VCaP (cell line): ENCODE measurements around the gene TANGO2.

Experiments used
- H3K27ac ChIP-seq: fragments of 450-650 bp; 2 replicates; pipeline ENCODE4 v1.5.1; 2017
- TF ChIP-seq, protein P1 (sequence below): fragments of 450-650 bp; conservative IDR thresholded peaks from 2 replicates; pipeline ENCODE4 v1.5.1; 2017; ENCODE audit warnings: mild to moderate bottlenecking, moderate library complexity

The TANGO2 gene

DNA sequence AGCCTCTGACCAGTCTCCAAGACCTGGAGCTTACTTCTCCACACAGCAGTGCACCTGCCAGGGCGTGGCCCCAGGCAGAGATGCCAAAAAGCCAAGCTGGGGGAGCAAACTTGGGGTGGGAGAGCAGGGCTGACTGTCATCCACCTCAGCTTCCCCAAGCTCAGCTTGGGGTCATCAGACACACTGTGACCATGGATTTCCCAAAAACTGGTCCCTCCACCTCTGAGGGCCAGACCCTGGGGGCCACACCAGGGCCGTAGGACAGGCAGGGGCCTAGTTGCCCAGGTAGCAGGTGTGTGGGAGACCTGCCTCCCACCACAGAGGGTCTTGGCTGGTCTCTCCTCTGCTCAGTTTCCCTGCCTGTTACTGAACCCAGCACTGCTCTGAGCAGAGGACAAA, 34.9 kb upstream of the TANGO2 start:
- TF ChIP-seq, protein P1, sequence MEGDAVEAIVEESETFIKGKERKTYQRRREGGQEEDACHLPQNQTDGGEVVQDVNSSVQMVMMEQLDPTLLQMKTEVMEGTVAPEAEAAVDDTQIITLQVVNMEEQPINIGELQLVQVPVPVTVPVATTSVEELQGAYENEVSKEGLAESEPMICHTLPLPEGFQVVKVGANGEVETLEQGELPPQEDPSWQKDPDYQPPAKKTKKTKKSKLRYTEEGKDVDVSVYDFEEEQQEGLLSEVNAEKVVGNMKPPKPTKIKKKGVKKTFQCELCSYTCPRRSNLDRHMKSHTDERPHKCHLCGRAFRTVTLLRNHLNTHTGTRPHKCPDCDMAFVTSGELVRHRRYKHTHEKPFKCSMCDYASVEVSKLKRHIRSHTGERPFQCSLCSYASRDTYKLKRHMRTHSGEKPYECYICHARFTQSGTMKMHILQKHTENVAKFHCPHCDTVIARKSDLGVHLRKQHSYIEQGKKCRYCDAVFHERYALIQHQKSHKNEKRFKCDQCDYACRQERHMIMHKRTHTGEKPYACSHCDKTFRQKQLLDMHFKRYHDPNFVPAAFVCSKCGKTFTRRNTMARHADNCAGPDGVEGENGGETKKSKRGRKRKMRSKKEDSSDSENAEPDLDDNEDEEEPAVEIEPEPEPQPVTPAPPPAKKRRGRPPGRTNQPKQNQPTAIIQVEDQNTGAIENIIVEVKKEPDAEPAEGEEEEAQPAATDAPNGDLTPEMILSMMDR, result no peak
- H3K27ac ChIP-seq, result peak overlapping the region; percentile 95

DNA sequence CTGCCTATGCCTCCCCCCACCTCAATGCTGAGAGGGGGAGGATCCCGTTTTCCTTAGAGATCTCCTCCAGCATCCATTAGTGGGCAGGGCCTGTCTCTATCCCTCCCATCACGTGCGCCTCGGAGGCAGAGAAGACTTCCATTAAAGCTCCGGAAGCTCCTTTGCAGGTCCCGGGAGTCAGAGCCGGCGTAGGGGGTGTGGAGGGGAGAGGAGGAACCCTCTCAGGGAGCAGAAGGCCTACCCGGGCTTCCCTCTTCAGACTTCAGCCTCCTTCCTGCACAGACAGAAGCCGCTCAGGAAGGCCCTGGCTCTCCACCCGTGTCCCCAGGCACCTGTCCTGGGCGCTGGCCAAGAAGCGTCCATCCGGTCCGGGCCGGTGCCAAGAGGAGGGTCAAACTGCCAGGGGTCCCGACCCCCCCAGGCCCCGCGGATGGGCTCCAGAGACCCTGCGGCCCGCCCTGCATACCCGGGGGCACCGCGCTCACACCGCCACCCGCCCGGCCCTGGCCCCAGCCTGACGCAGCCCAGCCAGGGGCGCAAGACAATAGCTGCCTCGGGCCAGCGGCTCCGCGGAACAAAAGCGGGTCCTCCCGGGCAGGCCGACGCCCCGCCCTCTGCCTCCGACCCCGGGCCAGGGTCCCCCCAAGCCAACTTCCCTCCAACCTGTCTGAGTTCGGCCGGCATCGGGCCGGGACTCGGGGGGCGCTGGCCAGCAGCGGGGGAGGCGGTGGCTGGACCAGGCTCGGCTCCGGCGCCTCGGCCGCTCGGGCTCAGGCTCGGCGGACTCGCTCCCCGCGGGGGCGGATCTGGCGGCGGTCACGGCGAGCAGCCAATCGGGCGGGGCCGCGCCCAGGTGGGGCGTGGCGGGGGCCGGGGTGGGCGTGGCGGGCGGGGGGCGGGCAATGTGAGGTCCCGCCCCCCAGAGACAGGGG, 34.2 kb upstream of the TANGO2 start:
- peak overlapping the region; percentile 95 for H3K27ac ChIP-seq
- TF ChIP-seq, protein P1, result no peak

DNA sequence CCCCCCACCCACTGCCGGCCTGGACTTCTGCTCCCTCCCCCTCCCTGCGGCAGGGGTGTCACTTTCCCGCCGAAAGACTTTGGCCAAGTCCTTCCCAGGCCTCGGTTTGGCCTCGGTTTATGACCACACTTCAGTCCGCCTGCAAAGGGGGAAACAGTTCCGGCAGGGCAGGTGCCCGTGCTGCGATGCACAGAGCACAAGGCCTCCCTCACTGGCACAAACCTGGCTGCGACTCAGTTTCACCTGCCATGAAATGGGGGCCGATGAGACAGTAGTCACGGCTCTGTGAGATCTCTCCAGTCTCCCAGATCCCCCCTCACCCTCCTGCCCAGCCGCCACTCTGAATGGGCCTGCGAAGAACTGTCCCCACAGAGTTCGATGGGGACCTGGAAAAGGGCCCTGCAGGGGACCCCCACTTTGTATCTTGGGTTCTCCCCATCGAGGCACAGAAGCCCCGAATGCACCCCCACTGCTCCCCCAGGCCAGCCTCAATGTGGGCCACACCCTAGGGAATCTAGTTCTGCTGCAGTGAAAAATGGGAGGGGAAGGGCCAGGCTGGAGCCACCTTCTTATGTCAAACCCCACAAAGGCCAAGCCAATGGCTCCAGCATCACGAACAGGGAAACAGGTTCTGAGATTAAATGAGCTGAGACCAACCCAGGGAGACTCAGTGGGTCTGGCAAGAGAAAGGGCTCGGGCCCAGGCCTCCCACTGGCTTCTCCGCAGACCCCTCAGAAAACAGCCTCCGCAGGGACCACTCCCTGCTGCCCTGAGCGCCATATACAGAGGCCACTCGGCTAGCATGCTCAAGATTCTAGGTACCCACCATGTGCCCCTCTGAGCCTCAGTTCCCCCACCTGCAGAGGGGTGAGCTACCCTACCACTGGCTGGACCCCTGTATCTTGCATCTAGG, 33.3 kb upstream of the TANGO2 start:
- TF ChIP-seq, protein P1, result no peak
- H3K27ac ChIP-seq, result peak overlapping the region; percentile 95

DNA sequence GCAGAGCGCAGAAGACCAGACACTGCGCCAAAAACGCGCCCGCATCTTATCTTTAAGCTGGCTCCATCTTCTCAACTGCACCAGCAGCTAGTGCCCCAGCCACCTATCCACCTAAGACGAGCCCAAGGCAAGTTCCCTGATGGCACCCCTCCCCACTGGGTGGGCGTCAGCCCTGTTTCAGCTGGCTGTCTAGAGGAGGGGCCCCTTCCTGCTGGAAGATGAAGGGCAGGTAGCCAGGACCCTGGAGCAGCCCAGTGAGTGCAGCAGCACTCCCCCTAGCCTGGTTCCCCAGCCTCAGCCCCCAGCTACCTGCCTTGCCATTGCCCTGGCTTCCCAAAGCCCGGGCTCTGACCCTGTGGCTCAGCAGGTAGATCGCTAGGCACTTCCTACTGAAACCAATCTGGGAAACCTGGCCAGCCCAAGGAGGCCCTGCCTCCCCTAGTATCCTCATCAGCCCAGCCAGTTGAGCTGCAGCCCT, 32.5 kb upstream of the TANGO2 start:
- no peak overlapping the region for H3K27ac ChIP-seq

DNA sequence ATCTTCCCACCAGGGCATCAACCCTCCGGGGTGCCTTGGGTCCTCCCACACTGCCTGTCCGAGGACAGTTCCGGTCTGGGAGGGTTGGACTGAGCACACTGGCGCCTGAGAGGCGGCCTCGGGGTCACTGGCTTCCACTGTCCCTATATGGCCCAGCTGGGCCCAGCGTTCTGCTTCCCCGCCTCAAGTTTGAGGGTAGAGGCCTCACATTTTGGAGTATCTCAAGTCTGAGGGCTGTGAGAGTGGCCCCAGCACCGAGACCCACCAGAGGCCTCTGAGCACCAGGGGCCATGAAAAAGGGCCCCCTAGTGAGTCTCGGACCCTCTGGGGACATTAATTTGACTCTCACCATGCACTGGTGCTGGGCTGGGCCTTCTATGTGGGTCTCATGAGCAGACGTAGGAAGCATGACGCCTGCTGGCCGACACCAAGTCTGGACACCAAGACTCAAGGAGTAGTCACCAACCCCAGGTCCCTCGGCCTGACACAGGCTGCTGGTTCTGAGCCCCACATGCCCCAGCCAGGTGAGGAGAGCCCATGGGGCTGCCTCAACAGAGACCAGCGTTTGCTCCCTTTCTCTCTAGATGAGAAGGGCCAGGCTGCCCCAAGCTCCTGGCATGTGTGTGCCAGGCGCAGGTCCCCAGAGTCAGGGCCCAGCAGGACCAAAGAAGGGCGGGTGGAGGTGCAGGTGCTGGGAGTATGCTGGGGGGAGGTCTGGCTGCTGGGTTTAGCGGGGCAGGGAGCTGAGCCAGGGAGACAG, 31.8 kb upstream of the TANGO2 start:
- TF ChIP-seq, protein P1, result no peak
- H3K27ac ChIP-seq, result no peak overlapping the region

More for the DNA sequence above, 32.5 kb upstream of the TANGO2 start:
- TF ChIP-seq, protein P1, result no peak

DNA sequence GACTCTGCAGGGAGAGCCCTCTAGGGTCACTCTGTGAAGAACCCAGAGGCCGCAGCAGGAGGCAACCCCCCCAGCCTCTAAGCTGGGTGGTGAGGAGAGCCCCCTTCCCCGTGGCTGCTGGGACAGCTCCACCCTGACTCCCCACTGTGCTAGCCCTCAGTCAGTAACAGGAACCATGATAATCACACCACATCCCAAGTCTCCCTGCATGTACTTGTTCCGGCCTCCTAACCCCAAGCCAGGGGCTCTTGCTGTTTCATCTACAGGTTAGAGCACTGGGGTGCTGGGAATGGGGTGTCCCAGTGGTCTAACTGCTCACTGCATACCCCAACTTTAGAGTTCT, 31.2 kb upstream of the TANGO2 start:
- H3K27ac ChIP-seq, result no peak overlapping the region
- TF ChIP-seq, protein P1, result no peak

DNA sequence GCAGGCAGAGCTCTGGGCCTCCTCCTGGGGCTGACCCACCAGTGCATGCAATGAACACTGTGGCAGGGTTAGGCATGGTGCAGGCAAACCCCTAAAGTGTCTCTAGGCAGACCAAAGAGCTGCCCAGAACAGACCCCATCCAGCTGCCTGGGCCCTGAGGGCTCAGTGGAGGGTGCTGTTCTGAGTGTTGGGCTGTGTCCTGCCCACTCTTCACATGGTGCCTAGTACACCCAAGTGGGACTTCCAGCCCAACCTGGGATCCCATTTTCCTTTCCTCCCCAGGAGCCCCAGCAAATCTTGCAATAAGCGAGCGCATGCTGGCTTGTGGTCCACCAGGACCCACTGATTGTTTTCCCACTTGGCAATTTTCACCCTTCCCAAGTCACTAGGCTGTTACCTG, 30.7 kb upstream of the TANGO2 start:
- no peak overlapping the region for H3K27ac ChIP-seq
- TF ChIP-seq, protein P1, result no peak
